ENCODE measurements around the gene NUP98.
A peak's percentile ranks its signal among the peaks of the same experiment; 100 is the strongest.

The NUP98 gene

GRCh38 chr11:3802011-3802790 lies 4.8 kb upstream of the NUP98 start:
- no peak for TF ChIP-seq CTCF (IDR thresholded peaks at IDR 0.05; ENCODE audit: unreplicated experiment in 3 of 3)
- Mint-ChIP-seq H3K27ac (peak overlapping the region; percentile 24 to 43 (median 28)), H3K27me3 (ENCODE audit: low read depth) (no peaks in the 10 kb centered on the region), H3K4me3 (no peak overlapping the region), H3K36me3 (ENCODE audit: low read depth) (no peaks in the 10 kb centered on the region), H3K9me3 (no peaks in the 10 kb centered on the region), H3K4me1 (peaks cover 8% of the 10 kb centered on the region)

- Mint-ChIP-seq H3K4me1 (peaks cover 26% of the 10 kb centered on the region), H3K36me3 (ENCODE audit: low read depth) (peaks cover 4% of the 10 kb centered on the region), H3K4me3 (peak overlapping the region in 2 of 3 experiments; percentile 31 to 48), H3K27ac (peak overlapping the region; percentile 5 to 42 (median 12)), H3K9me3 (no peaks in the 10 kb centered on the region), H3K27me3 (ENCODE audit: low read depth) (no peaks in the 10 kb centered on the region)
- TF ChIP-seq CTCF (IDR thresholded peaks at IDR 0.05; ENCODE audit: unreplicated experiment in 3 of 3), result no peak
Measured at GRCh38 chr11:3799873-3800272, 2.5 kb upstream of the NUP98 start.

- TF ChIP-seq CTCF (IDR thresholded peaks at IDR 0.05; ENCODE audit: unreplicated experiment in 3 of 3), result no peak
- Mint-ChIP-seq H3K27ac (peak overlapping the region; percentile 12 to 98 (median 60)), H3K36me3 (ENCODE audit: low read depth) (peaks cover 12% of the 10 kb centered on the region), H3K4me3 (peak overlapping the region; percentile 89 to 94 (median 92)), H3K27me3 (ENCODE audit: low read depth) (no peaks in the 10 kb centered on the region), H3K9me3 (no peaks in the 10 kb centered on the region), H3K4me1 (peaks cover 26% of the 10 kb centered on the region)
Measured at GRCh38 chr11:3799143-3799542, 1.8 kb upstream of the NUP98 start.

GRCh38 chr11:3796801-3797328 lies 489 bp downstream of the NUP98 start:
- H3K4me3 Mint-ChIP-seq, result peak overlapping the region; percentile 89 to 94 (median 92)

GRCh38 chr11:3796346-3796745 lies 1.0 kb downstream of the NUP98 start:
- Mint-ChIP-seq H3K9me3 (no peaks in the 10 kb centered on the region), H3K4me1 (peaks cover 22% of the 10 kb centered on the region), H3K36me3 (ENCODE audit: low read depth) (peaks cover 27% of the 10 kb centered on the region), H3K27ac (peak overlapping the region; percentile 47 to 85 (median 84)), H3K4me3 (peak overlapping the region; percentile 89 to 94 (median 92)), H3K27me3 (ENCODE audit: low read depth) (no peaks in the 10 kb centered on the region)
- no peak for TF ChIP-seq CTCF (IDR thresholded peaks at IDR 0.05; ENCODE audit: unreplicated experiment in 3 of 3)

More at GRCh38 chr11:3796801-3797328, 489 bp downstream of the NUP98 start:
- TF ChIP-seq CTCF (IDR thresholded peaks at IDR 0.05; ENCODE audit: unreplicated experiment in 3 of 3), result no peak
- H3K4me1 Mint-ChIP-seq, result peaks cover 22% of the 10 kb centered on the region
- no peaks in the 10 kb centered on the region for H3K27me3 Mint-ChIP-seq (ENCODE audit: low read depth)
- peak overlapping the region; percentile 47 to 85 (median 84) for H3K27ac Mint-ChIP-seq
- peaks cover 27% of the 10 kb centered on the region for H3K36me3 Mint-ChIP-seq (ENCODE audit: low read depth)
- no peaks in the 10 kb centered on the region for H3K9me3 Mint-ChIP-seq

GRCh38 chr11:3796002-3796311 lies 1.4 kb downstream of the NUP98 start:
- no peak for TF ChIP-seq CTCF (IDR thresholded peaks at IDR 0.05; ENCODE audit: unreplicated experiment in 3 of 3)
- peak overlapping the region in 2 of 3 experiments; percentile 84 to 85 for H3K27ac Mint-ChIP-seq

More at GRCh38 chr11:3796002-3796311, 1.4 kb downstream of the NUP98 start:
- peak overlapping the region; percentile 89 to 94 (median 92) for H3K4me3 Mint-ChIP-seq
- H3K36me3 Mint-ChIP-seq (ENCODE audit: low read depth), result peaks cover 27% of the 10 kb centered on the region
- H3K27me3 Mint-ChIP-seq (ENCODE audit: low read depth), result no peaks in the 10 kb centered on the region
- H3K9me3 Mint-ChIP-seq, result no peaks in the 10 kb centered on the region
- peaks cover 22% of the 10 kb centered on the region for H3K4me1 Mint-ChIP-seq

All from nephron (organoid).